H1 (cell line): ENCODE measurements around the gene GBE1. TPM values are rescaled to one million over a fixed set of nuclear protein-coding genes. Genes with fewer than 3 reads are reported as not detected.

Experiments
- CREB1 ChIP-seq: IDR thresholded peaks from 2 replicates; pipeline ENCODE4 v1.6.1; 2012; ENCODE audit warnings: inconsistent platforms
- HDAC6 ChIP-seq: IDR thresholded peaks from one replicate; pipeline ENCODE4 v1.7.1; 2012; ENCODE audit warnings: low read depth, mild to moderate bottlenecking, inconsistent platforms, low read length, moderate library complexity
- RAD21 ChIP-seq, 2 experiments: IDR thresholded peaks in 1 of 2; conservative IDR thresholded peaks in 1 of 2; 2 replicates each; pipeline ENCODE4 v1.6.1; 2011; ENCODE audit warnings: low read depth in 2 of 2, low read length in 2 of 2, improper control_type of control experiment in 1 of 2, inconsistent platforms in 1 of 2, mild to moderate bottlenecking in 1 of 2, moderate library complexity in 1 of 2
- YY1 ChIP-seq: IDR thresholded peaks from 2 replicates; pipeline ENCODE4 v1.6.1; 2011; ENCODE audit warnings: low read depth, mild to moderate bottlenecking, low read length
- polyA plus RNA-seq, 7 experiments: library from polyadenylated mRNA; depleted of rRNA in 3 of 7; stranded (reverse) in 5 of 7; unstranded in 2 of 7; fragments of >200 nt in 5 of 7; fragments of 200-250 nt in 2 of 7; gene quantifications; 1 replicate in 5 of 7; 2 replicates in 1 of 7; 4 replicates in 1 of 7; pipeline versions ENCODE4 v1.2.1 to v1.2.3, GENCODE V29; 2011 to 2013; ENCODE audit warnings: missing spikeins in 2 of 7, mixed read lengths in 2 of 7
- total RNA-seq: library from RNA; stranded (reverse); fragmentation: NEBNext Ultra II Directional; extraction: Animal tissue kit (Norgen Biotek cat#: 25700); gene quantifications from 2 replicates; pipeline ENCODE4 v1.2.1, GENCODE V29; 2021

The GBE1 gene
- total and polyA plus RNA-seq, 2 of the 8 experiments (the other 6 are each of a cell fraction or from before 2014, with no cell fraction given) = 3.3 to 7.3 TPM

- TF ChIP-seq RAD21 (IDR thresholded peaks at IDR 0.05 in 1 of 2, conservative IDR thresholded peaks at IDR 0.05 in 1 of 2; ENCODE audit: low read depth in 2 of 2, low read length in 2 of 2) (no peak), YY1 (no peak), CREB1 (no peak), HDAC6 (no peak)
Measured at GRCh38 chr3:81699536-81700320, 61.7 kb downstream of the GBE1 start (continued).
